Peyer's patch (tissue), 4 donors: ENCODE measurements around the gene THAP5.

Source experiments
- CTCF ChIP-seq, 6 experiments: fragments of 450-650 bp in 4 of 6; fragments of 200-600 bp in 2 of 6; sonication (generic) in 1 of 6; IDR thresholded peaks; one replicate each; pipeline ENCODE4 v1.5.1; 2017 to 2019; ENCODE audit warnings: antibody characterized with exemption in 6 of 6, mild to moderate bottlenecking in 3 of 6, moderate library complexity in 1 of 6
- POLR2A ChIP-seq, 2 donors: fragments of 450-650 bp; IDR thresholded peaks; one replicate each; pipeline ENCODE4 v1.5.1; 2017; ENCODE audit warnings: antibody characterized with exemption in 2 of 2, mild to moderate bottlenecking in 2 of 2, moderate library complexity in 2 of 2

DNA sequence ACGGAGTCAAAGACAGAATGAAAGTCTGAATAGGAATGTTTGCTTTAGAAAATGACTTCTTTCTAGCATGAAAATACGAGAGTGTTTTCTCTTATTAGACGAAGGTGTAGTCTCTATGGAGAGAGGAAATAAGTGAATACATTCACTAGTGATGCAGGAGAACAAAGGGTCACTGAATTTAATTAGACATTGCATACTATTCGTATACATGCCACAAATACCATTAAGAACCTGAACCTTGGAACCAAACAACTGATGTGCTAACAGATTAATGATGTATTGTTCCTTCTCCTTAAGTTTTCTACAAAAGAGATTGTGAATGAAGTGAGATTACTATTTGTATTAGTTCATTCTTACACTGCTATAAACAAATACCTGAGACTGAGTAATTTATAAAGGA is 10.3 kb downstream of the THAP5 start:
- TF ChIP-seq CTCF (IDR thresholded peaks at IDR 0.05) (no peak), POLR2A (IDR thresholded peaks at IDR 0.05) (no peak)
